GM19238 (cell line): ENCODE measurements around the gene ARHGEF40.

ENCODE experiments used
- DNase-seq: peaks from one replicate; pipeline ENCODE4 v3.0.0; 2011; ENCODE audit warnings: low spot score; ENCODE audit not compliant: insufficient read length

Gene ARHGEF40

DNA sequence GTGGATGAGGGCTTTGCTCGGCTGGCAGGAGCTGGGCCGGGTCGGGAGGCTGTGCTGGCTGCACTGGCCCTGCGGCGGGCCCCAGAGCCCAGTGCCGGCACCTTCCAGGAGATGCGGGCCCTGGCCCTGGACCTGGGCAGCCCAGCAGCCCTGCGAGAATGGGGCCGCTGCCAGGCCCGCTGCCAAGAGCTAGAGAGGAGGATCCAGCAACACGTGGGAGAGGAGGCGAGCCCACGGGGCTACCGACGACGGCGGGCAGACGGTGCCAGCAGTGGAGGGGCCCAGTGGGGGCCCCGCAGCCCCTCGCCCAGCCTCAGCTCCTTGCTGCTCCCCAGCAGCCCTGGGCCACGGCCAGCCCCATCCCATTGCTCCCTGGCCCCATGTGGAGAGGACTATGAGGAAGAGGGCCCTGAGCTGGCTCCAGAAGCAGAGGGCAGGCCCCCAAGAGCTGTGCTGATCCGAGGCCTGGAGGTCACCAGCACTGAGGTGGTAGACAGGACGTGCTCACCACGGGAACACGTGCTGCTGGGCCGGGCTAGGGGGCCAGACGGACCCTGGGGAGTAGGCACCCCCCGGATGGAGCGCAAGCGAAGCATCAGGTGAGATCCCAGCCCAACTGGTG, 11.5 kb downstream of the ARHGEF40 start:
- no peak for DNase-seq

- no peak for DNase-seq
Measured at GRCh38 chr14:21083565-21084325, 13.6 kb downstream of the ARHGEF40 start.

GRCh38 chr14:21084396-21084795, 14.3 kb downstream of the ARHGEF40 start:
- no peak for DNase-seq

DNA sequence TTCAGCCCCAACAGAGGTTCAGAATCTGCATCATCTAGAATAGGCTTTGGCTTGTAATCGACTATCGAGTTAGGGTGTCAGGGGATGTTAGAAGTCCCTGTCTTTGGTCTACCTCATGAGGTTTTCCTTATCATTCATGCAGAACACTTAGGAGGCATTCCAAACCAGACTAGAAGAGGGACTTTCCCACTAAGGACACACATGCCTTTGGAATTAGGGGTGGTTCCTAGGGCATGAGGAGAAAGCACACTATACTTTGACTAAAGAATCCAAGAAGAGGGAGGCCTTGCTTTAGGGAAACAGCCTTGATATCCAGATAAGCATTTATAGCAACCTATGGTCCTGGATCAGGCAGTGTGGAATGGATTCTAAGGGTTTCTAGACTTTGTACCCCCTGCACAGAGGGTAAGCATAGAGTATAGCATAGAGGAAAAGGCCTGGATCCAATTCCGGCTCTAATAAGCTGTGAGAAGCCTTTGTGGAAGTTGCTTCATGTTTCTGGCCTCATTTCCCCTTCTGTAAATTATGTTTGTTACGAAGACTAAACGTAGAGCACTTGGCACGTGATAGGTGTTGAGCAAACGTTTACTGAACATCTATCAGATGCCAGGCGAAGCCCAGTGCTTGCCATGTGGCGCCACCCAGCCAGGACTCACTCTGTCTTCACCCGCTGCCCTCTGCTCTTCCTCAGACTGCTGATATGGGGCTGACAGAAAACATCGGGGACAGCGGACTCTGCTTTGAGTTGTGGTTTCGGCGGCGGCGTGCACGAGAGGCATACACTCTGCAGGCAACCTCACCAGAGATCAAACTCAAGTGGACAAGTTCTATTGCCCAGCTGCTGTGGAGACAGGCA, 15.1 kb downstream of the ARHGEF40 start:
- no peak for DNase-seq

- no peak for DNase-seq
Measured at GRCh38 chr14:21086908-21087293, 16.8 kb downstream of the ARHGEF40 start.

DNA sequence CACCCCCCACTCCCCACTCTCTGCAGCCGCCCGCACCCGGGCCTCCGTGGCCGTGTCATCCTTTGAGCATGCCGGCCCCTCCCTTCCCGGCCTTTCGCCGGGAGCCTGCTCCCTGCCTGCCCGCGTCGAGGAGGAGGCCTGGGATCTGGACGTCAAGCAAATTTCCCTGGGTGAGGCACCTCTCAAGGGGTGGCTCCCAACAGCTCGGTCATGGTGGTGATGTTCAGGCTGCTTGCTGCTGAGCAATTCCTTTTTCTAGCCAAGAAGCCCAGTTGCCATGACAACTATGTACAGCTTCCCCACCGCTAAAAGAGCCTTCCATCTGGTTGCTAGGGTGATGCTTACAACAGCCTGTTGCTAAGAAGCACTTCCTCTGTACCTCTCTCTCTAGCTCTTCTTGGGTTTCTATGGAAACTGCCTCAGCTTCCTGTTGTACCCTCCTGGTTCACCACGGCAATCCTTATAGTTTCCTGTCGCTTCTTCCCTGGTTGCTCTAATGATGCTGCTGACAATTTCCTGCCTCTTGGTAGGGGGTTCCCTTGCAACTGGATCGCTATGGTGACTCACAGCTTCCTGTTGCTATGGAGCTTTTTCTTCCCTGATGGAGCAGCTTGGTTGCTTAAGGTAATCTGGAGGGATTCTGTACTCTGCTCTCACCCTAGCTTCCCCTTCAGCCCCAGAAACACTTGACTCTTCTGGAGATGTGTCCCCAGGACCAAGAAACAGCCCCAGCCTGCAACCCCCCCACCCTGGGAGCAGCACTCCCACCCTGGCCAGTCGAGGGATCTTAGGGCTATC, 17.4 kb downstream of the ARHGEF40 start:
- no peak for DNase-seq

DNA sequence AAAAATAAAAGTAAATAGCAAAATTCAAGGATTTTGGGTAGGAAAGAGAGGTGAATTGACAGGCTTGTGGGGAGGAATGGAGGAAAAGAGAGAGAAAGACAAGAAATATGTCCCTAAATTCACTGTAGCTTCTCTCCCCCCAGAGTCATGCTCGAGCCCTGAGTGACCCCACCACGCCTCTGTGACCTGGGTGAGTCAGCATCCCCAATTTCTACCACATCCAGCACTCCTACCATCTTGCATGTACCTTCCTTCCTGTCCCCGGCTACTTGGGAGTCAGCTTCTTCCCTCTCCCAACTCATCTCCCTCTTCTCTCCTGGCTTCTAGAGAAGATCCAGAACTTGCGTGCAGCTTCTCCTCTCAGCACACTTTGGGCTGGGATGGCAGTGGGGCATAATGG, 18.6 kb downstream of the ARHGEF40 start:
- DNase-seq = no peak

DNA sequence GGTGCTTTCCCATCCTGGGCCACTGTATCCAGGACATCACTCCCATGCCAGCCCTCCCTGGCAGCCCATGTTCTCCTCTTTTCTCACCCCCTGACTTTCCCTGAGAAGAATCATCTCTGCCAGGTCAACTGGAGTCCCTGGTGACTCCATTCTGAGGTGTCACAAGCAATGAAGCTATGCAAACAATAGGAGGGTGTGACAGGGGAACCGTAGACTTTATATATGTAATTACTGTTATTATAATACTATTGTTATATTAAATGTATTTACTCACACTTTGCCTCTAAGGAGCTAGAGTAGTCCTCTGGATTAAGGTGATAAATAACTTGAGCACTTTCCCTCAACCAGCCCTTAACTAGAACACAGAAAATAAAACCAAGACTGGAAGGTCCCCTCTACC, 19.2 kb downstream of the ARHGEF40 start:
- no peak for DNase-seq

GRCh38 chr14:21089877-21090193, 19.7 kb downstream of the ARHGEF40 start:
- DNase-seq = no peak

DNA sequence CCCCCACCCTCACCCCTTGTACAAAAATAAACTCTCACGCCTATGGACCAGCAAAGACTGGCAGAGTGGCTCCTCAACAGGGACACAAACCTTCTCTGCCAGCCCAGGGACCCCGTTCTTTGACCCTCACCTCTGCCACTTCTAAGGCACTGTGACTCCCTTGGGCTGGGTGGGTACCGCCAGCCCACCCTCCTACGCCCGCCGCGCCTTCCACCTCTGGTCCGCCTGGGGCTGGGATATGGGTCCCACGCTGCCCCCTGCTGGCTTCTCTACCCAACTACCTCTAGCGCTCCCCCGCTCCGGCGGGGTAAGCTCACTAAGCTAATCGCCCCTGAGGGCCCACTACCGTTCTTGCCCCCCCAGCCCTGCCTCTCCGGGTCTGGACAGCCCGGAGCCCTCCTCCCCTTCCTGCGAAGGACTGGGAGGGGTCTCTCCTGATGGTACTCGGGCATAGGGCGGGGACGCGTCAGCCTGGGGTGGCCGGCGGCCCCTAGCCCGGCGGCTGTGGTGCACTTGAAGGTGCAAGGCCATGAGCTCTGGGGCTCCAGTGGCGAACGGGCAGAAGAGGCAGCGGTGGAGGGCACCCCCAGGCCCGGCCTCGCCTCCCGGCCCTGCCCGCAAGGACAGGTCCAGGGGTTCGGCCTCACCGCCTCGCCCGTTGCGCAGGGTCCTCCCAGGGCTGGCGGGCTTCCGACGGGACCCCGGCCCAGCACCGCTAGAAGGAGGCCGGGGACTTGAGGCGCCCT, 20.3 kb downstream of the ARHGEF40 start:
- DNase-seq = no peak

GRCh38 chr14:21090940-21091663, 21.0 kb downstream of the ARHGEF40 start:
- no peak for DNase-seq

GRCh38 chr14:21091821-21092272, 21.7 kb downstream of the ARHGEF40 start:
- no peak for DNase-seq

- peak; percentile 96 for DNase-seq
Measured at GRCh38 chr14:21092273-21093011, 22.3 kb downstream of the ARHGEF40 start.

- no peak for DNase-seq
Measured at GRCh38 chr14:21093018-21093417, 22.9 kb downstream of the ARHGEF40 start.

- no peak for DNase-seq
Measured at GRCh38 chr14:21093769-21094681, 23.9 kb downstream of the ARHGEF40 start.

GRCh38 chr14:21095430-21096205, 25.5 kb downstream of the ARHGEF40 start:
- no peak for DNase-seq

- DNase-seq = no peak
Measured at GRCh38 chr14:21096438-21096837, 26.3 kb downstream of the ARHGEF40 start.
